Astrocyte (in vitro differentiated cells and primary cell): ENCODE results near the gene SH3RF2. TPM values are rescaled to one million over a fixed set of nuclear protein-coding genes. Genes with fewer than 3 reads are reported as not detected.

Source experiments
- DNase-seq: peaks from one replicate; pipeline ENCODE4 v3.0.0-alpha.2; 2010; ENCODE audit warnings: low read depth
- FAIRE-seq: peaks from 2 replicates; lab custom pipeline; 2011; peaks lifted over from hg19 to GRCh38; lab: Jason Lieb, UNC
- H2AFZ ChIP-seq: 2 replicates; pipeline ENCODE4 v1.6.0; 2012; ENCODE audit warnings: low read depth, low read length, inconsistent platforms
- H3K27ac ChIP-seq: 2 replicates; pipeline ENCODE4 v1.5.1; 2011; ENCODE audit warnings: low read depth, low read length, inconsistent platforms
- H3K27me3 ChIP-seq: 2 replicates; pipeline ENCODE4 v1.6.0; 2011; ENCODE audit warnings: low read length, inconsistent platforms; ENCODE audit not compliant: insufficient read depth
- H3K36me3 ChIP-seq: 2 replicates; pipeline ENCODE4 v1.5.1; 2011; ENCODE audit warnings: low read length, inconsistent platforms; ENCODE audit not compliant: insufficient read depth
- H3K4me1 ChIP-seq: 2 replicates; pipeline ENCODE4 v1.5.1; 2011; ENCODE audit warnings: low read length, inconsistent platforms; ENCODE audit not compliant: insufficient read depth
- H3K4me2 ChIP-seq: 2 replicates; pipeline ENCODE4 v1.6.0; 2012; ENCODE audit warnings: low read length, inconsistent platforms
- H3K4me3 ChIP-seq: 2 replicates; pipeline ENCODE4 v1.5.1; 2011; ENCODE audit warnings: low read depth, mild to moderate bottlenecking, low read length, inconsistent platforms; ENCODE audit not compliant: insufficient read depth
- H3K79me2 ChIP-seq: 2 replicates; pipeline ENCODE4 v1.6.0; 2012; ENCODE audit warnings: mild to moderate bottlenecking, low read length, inconsistent platforms; ENCODE audit not compliant: insufficient read depth
- H3K9ac ChIP-seq: 2 replicates; pipeline ENCODE4 v1.6.0; 2012; ENCODE audit warnings: mild to moderate bottlenecking, low read length, inconsistent platforms
- H3K9me3 ChIP-seq: 2 replicates; pipeline ENCODE4 v1.5.1; 2012; ENCODE audit warnings: low read depth, mild to moderate bottlenecking, low read length, inconsistent platforms; ENCODE audit not compliant: insufficient read depth
- H4K20me1 ChIP-seq: 2 replicates; pipeline ENCODE4 v1.6.0; 2012; ENCODE audit warnings: low read length, inconsistent platforms; ENCODE audit not compliant: insufficient read depth
- H3K27ac Mint-ChIP-seq: one replicate; pipeline ENCODE4 v1.8.0; 2021; ENCODE audit warnings: mild to moderate bottlenecking, mixed read lengths; ENCODE audit not compliant: unreplicated experiment
- H3K27me3 Mint-ChIP-seq: one replicate; pipeline ENCODE4 v1.8.0; 2021; ENCODE audit warnings: low read depth, mixed read lengths; ENCODE audit not compliant: unreplicated experiment
- H3K36me3 Mint-ChIP-seq: one replicate; pipeline ENCODE4 v1.8.0; 2021; ENCODE audit warnings: low read depth, mixed read lengths; ENCODE audit not compliant: unreplicated experiment
- H3K4me1 Mint-ChIP-seq: one replicate; pipeline ENCODE4 v1.8.0; 2021; ENCODE audit warnings: low read depth, mixed read lengths; ENCODE audit not compliant: unreplicated experiment
- H3K4me3 Mint-ChIP-seq: one replicate; pipeline ENCODE4 v1.8.0; 2021; ENCODE audit warnings: mild to moderate bottlenecking, moderate library complexity, mixed read lengths; ENCODE audit not compliant: unreplicated experiment
- H3K9me3 Mint-ChIP-seq: one replicate; pipeline ENCODE4 v1.8.0; 2021; ENCODE audit warnings: mild to moderate bottlenecking, mixed read lengths; ENCODE audit not compliant: unreplicated experiment
- CTCF ChIP-seq: IDR thresholded peaks from 2 replicates; pipeline ENCODE4 v1.5.1; 2011; ENCODE audit warnings: low read depth, mild to moderate bottlenecking, inconsistent platforms, low read length, moderate library complexity; ENCODE audit not compliant: insufficient read depth
- EZH2 ChIP-seq: IDR thresholded peaks from 2 replicates; pipeline ENCODE4 v1.6.1; 2012; ENCODE audit warnings: mild to moderate bottlenecking, low read length, inconsistent platforms; ENCODE audit not compliant: insufficient read depth
- total RNA-seq: library from RNA; stranded (reverse); gene quantifications from 2 replicates; pipeline ENCODE4 v1.2.1, GENCODE V29; 2021

The SH3RF2 gene
- total RNA-seq, 1 donor from 2014 or later: 12.3 TPM

GRCh38 chr5:146109379-146109778 lies 173.0 kb downstream of the SH3RF2 start:
- FAIRE-seq (no peak), DNase-seq (no peak)
- no peaks in the 10 kb centered on the region for H3K27me3 Mint-ChIP-seq
- Histone ChIP-seq H3K4me1 (no peaks in the 10 kb centered on the region), H3K36me3 (peaks cover 14% of the 10 kb centered on the region), H3K9me3 (no peaks in the 10 kb centered on the region), H3K4me3 (no peak overlapping the region), H4K20me1 (no peaks in the 10 kb centered on the region), H2AFZ (no peak overlapping the region), H3K4me2 (no peak overlapping the region), H3K27ac (no peak overlapping the region), H3K9ac (no peak overlapping the region), H3K79me2 (no peaks in the 10 kb centered on the region), H3K27me3 (no peaks in the 10 kb centered on the region)
- no peaks in the 10 kb centered on the region for H3K9me3 Mint-ChIP-seq
- peaks cover 11% of the 10 kb centered on the region for H3K36me3 Mint-ChIP-seq
- H3K4me3 Mint-ChIP-seq: no peak overlapping the region
- H3K27ac Mint-ChIP-seq: no peak overlapping the region
- TF ChIP-seq EZH2 (no peak), CTCF (no peak)
- no peaks in the 10 kb centered on the region for H3K4me1 Mint-ChIP-seq

GRCh38 chr5:146111409-146111808 lies 175.0 kb downstream of the SH3RF2 start:
- Histone ChIP-seq H2AFZ (no peak overlapping the region), H3K4me2 (no peak overlapping the region), H3K9me3 (no peaks in the 10 kb centered on the region), H3K27ac (no peak overlapping the region), H3K27me3 (no peaks in the 10 kb centered on the region), H3K36me3 (peaks cover 18% of the 10 kb centered on the region), H4K20me1 (peaks cover 3% of the 10 kb centered on the region), H3K4me3 (no peak overlapping the region), H3K9ac (no peak overlapping the region), H3K4me1 (no peaks in the 10 kb centered on the region), H3K79me2 (no peaks in the 10 kb centered on the region)
- no peak overlapping the region for H3K4me3 Mint-ChIP-seq
- no peaks in the 10 kb centered on the region for H3K4me1 Mint-ChIP-seq
- H3K27me3 Mint-ChIP-seq: no peaks in the 10 kb centered on the region
- H3K27ac Mint-ChIP-seq: no peak overlapping the region
- FAIRE-seq (no peak), DNase-seq (no peak)
- TF ChIP-seq EZH2 (no peak), CTCF (no peak)
- H3K9me3 Mint-ChIP-seq: no peaks in the 10 kb centered on the region
- H3K36me3 Mint-ChIP-seq: peaks cover 9% of the 10 kb centered on the region

- Mint-ChIP-seq H3K27ac (no peak overlapping the region), H3K27me3 (no peaks in the 10 kb centered on the region), H3K4me1 (no peaks in the 10 kb centered on the region), H3K36me3 (peaks cover 9% of the 10 kb centered on the region), H3K9me3 (no peaks in the 10 kb centered on the region), H3K4me3 (no peak overlapping the region)
- Histone ChIP-seq H3K27ac (no peak overlapping the region), H3K27me3 (no peaks in the 10 kb centered on the region), H3K4me1 (no peaks in the 10 kb centered on the region), H4K20me1 (peaks cover 3% of the 10 kb centered on the region), H3K9ac (no peak overlapping the region), H3K79me2 (no peaks in the 10 kb centered on the region), H3K4me2 (no peak overlapping the region), H3K9me3 (no peaks in the 10 kb centered on the region), H3K36me3 (peaks cover 19% of the 10 kb centered on the region), H2AFZ (no peak overlapping the region), H3K4me3 (no peak overlapping the region)
- TF ChIP-seq CTCF (no peak), EZH2 (no peak)
- no peak for DNase-seq
- no peak for FAIRE-seq
Measured at GRCh38 chr5:146112476-146112875, 176.1 kb downstream of the SH3RF2 start.

Other genes starting within 250 kb of the SH3RF2 start
- gene PRELID2, start 101.2 kb upstream of the SH3RF2 start, total RNA-seq: 9.2 and 9.9 TPM in 2 replicates
- gene GRXCR2, start 63.6 kb upstream of the SH3RF2 start, total RNA-seq: not detected in 2 replicates
- gene PLAC8L1, start 169.0 kb downstream of the SH3RF2 start, total RNA-seq: 2.0 and 2.7 TPM in 2 replicates
- 163 and 165 TPM in 2 replicates for gene LARS1, start 246.1 kb downstream of the SH3RF2 start, total RNA-seq